SK-N-SH (cell line): ENCODE measurements around the gene CSNK2B. TPM values are rescaled to one million over a fixed set of nuclear protein-coding genes. Genes with fewer than 3 reads are reported as not detected.

Source experiments
- CTCF ChIA-PET: fragments of 300-600, 350-600 bp; formaldehyde crosslinking; extraction: SDS; loops from one replicate; lab custom pipeline; 2021; lab: Yijun Ruan, JAX
- POLR2A ChIA-PET: fragments of 350-600 bp; sonication (Branson Sonifier 250); formaldehyde crosslinking; extraction: SDS; loops from one replicate; lab custom pipeline; 2020; ENCODE audit warnings: antibody characterized with exemption, inconsistent platforms; lab: Yijun Ruan, JAX
- DNase-seq: peaks from one replicate; pipeline ENCODE4 v3.0.0; 2012
- H2AFZ ChIP-seq: fragments of 200-600 bp; sonication (generic); 2 replicates; pipeline ENCODE4 v1.8.1; 2016; ENCODE audit warnings: antibody characterized with exemption, mild to moderate bottlenecking, low read depth
- H3F3A ChIP-seq: fragments of 200-600 bp; sonication (generic); replicated peaks from 2 replicates; pipeline ENCODE3; 2016; ENCODE audit warnings: antibody characterized with exemption, mild to moderate bottlenecking; ENCODE audit not compliant: insufficient read depth
- H3K27ac ChIP-seq, 2 experiments: fragments of 200-500 bp in 1 of 2; fragments of 200-600 bp in 1 of 2; sonication (Bioruptor generic) in 1 of 2; sonication (generic), shearing (Covaris generic) in 1 of 2; 2 replicates each; pipeline versions ENCODE4 v1.5.1 to v1.6.1; 2014 to 2016; ENCODE audit warnings: low read depth in 2 of 2, inconsistent platforms in 1 of 2, low read length in 1 of 2, mild to moderate bottlenecking in 1 of 2, mixed read lengths in 1 of 2
- H3K27me3 ChIP-seq: fragments of 200-600 bp; sonication (generic), shearing (Covaris generic); 2 replicates; pipeline ENCODE4 v1.6.1; 2016; ENCODE audit warnings: mixed run types; ENCODE audit not compliant: insufficient read depth
- H3K36me3 ChIP-seq, 2 experiments: fragments of 200-500 bp in 1 of 2; fragments of 200-600 bp in 1 of 2; sonication (Bioruptor generic) in 1 of 2; sonication (generic) in 1 of 2; replicated peaks in 1 of 2; 2 replicates each; pipeline versions ENCODE3 to v1.5.1; 2014 to 2016; ENCODE audit warnings: low read length in 1 of 2, mild to moderate bottlenecking in 1 of 2; ENCODE audit not compliant: insufficient read depth in 2 of 2, control insufficient read depth in 1 of 2
- H3K4me1 ChIP-seq, 2 experiments: fragments of 200-500 bp in 1 of 2; fragments of 200-600 bp in 1 of 2; sonication (Bioruptor generic) in 1 of 2; sonication (generic), shearing (Covaris generic) in 1 of 2; 2 replicates each; pipeline versions ENCODE4 v1.5.1 to v1.6.1; 2014 to 2016; ENCODE audit warnings: low read depth in 1 of 2, low read length in 1 of 2, mixed run types in 1 of 2; ENCODE audit not compliant: insufficient read depth in 2 of 2, control insufficient read depth in 1 of 2
- H3K4me2 ChIP-seq: fragments of 200-600 bp; sonication (generic), shearing (Covaris generic); 2 replicates; pipeline ENCODE4 v1.6.1; 2017; ENCODE audit warnings: mixed run types
- H3K4me3 ChIP-seq, 2 experiments: fragments of 200-500 bp in 1 of 2; fragments of 200-600 bp in 1 of 2; sonication (Bioruptor generic) in 1 of 2; sonication (generic), shearing (Covaris generic) in 1 of 2; 2 replicates each; pipeline versions ENCODE4 v1.5.1 to v1.8.1; 2014 to 2016; ENCODE audit warnings: low read depth in 2 of 2, inconsistent platforms in 1 of 2, low read length in 1 of 2, mild to moderate bottlenecking in 1 of 2, mixed read lengths in 1 of 2, moderate library complexity in 1 of 2
- H3K79me2 ChIP-seq: fragments of 200-600 bp; sonication (generic); 2 replicates; pipeline ENCODE4 v1.8.1; 2017; ENCODE audit warnings: mild to moderate bottlenecking; ENCODE audit not compliant: insufficient read depth
- H3K9ac ChIP-seq: fragments of 200-600 bp; sonication (generic); 2 replicates; pipeline ENCODE4 v1.6.1; 2017; ENCODE audit warnings: mixed run types
- H3K9me2 ChIP-seq: fragments of 200-600 bp; sonication (generic); 2 replicates; pipeline ENCODE4 v1.6.1; 2017; ENCODE audit warnings: mixed run types
- H3K9me3 ChIP-seq: fragments of 200-600 bp; sonication (generic); 2 replicates; pipeline ENCODE4 v1.6.1; 2017; ENCODE audit warnings: mixed run types, mild to moderate bottlenecking, moderate library complexity
- H4K20me1 ChIP-seq: fragments of 200-600 bp; sonication (generic); 2 replicates; pipeline ENCODE4 v1.6.1; 2017; ENCODE audit warnings: mild to moderate bottlenecking, mixed run types; ENCODE audit not compliant: insufficient read depth
- CHD2 ChIP-seq: fragments of 150-350 bp; IDR thresholded peaks from 2 replicates; pipeline ENCODE4 v1.6.1; 2018; ENCODE audit warnings: low read length; ENCODE audit not compliant: partially characterized antibody
- ELF1 ChIP-seq: IDR thresholded peaks from 2 replicates; pipeline ENCODE4 v1.4.0; 2012
- EP300 ChIP-seq, 2 experiments: IDR thresholded peaks; 2 replicates each; pipeline versions ENCODE4 v1.4.0 to v1.6.1; 2012; ENCODE audit warnings: borderline replicate concordance in 1 of 2, low read depth in 1 of 2, low read length in 1 of 2
- FOSL2 ChIP-seq: IDR thresholded peaks from 2 replicates; pipeline ENCODE4 v1.4.0; 2012; ENCODE audit warnings: low read depth, mild to moderate bottlenecking, moderate library complexity, borderline replicate concordance
- MEF2A ChIP-seq: IDR thresholded peaks from 2 replicates; pipeline ENCODE4 v1.4.0; 2012; ENCODE audit warnings: low read depth, borderline replicate concordance
- NFIC ChIP-seq: IDR thresholded peaks from 2 replicates; pipeline ENCODE4 v1.4.0; 2012; ENCODE audit warnings: borderline replicate concordance
- NRF1 ChIP-seq: IDR thresholded peaks from 2 replicates; pipeline ENCODE4 v1.6.1; 2012; ENCODE audit warnings: low read depth, mild to moderate bottlenecking, low read length
- RAD21 ChIP-seq: IDR thresholded peaks from 2 replicates; pipeline ENCODE4 v1.6.1; 2012; ENCODE audit warnings: mild to moderate bottlenecking, low read length
- SIN3A ChIP-seq: IDR thresholded peaks from 2 replicates; pipeline ENCODE4 v1.6.1; 2012; ENCODE audit warnings: low read depth, mild to moderate bottlenecking, low read length, moderate library complexity, borderline replicate concordance
- TEAD4 ChIP-seq: IDR thresholded peaks from 2 replicates; pipeline ENCODE4 v1.4.0; 2012; ENCODE audit warnings: mild to moderate bottlenecking, borderline replicate concordance; ENCODE audit not compliant: insufficient read depth
- WGBS: methylation state at CpG from one replicate; pipeline ENCODE4 v1.1.6; 2017; ENCODE audit warnings: low lambda C conversion rate; 5-methylcytosine and 5-hydroxymethylcytosine counted together
- polyA plus RNA-seq, 3 experiments: library from polyadenylated mRNA; depleted of rRNA; stranded (reverse); fragments of >200 nt; gene quantifications; 2 replicates each; pipeline ENCODE4 v1.2.3, GENCODE V29; 2012
- TF ChIP-seq, protein P1 (sequence below): IDR thresholded peaks from 2 replicates; pipeline ENCODE4; 2012
- TF ChIP-seq, protein P2 (sequence below): IDR thresholded peaks from 2 replicates; pipeline ENCODE4 v1.4.0; 2012; ENCODE audit warnings: low read depth, borderline replicate concordance

CSNK2B gene
- polyA plus RNA-seq, 1 of the 3 experiments (the other 2 are of a cell fraction) = 101 TPM

DNA sequence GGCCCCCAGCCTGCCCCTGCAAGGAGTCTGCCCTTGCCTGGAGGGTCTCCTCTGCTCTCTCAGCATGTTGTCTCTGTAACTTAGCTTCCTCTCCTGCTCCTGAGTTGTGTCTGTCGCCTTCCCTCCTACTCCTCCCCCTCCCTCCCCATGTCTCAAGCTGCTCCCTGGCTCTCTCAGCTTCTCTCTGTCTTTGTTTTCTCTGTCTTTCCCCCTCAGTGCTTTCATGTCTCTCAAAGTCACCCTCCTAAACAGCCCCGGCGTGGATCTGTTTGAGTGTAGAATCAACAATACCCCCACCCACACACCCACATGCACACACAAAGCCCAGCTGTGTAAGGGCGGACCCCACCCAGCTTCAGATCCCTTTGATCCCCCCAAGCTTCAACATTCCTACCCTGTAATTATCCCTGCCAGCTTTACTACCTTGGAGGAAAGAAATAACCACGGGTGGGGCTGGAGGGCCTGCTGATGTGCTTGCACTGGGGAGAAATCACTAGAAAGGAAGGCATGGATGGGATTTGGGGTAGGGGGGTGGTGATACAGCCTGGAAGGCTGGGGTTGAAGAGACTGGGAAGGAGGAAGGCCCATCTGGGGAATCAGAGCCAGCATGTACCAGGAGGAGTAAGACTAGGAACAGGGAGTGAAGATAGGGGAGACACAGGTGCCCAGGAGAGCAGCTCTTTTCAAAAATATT lies 48.3 kb downstream of the CSNK2B start:
- 64% methylated on average over 5 of the region's 5 CpGs for WGBS
- Histone ChIP-seq H3K9me2 (no peaks in the 10 kb centered on the region), H3K9ac (no peak overlapping the region), H3K4me1 (no peaks in the 10 kb centered on the region), H3K4me3 (no peak overlapping the region), H3F3A (peaks cover 3% of the 10 kb centered on the region), H2AFZ (no peak overlapping the region), H3K27me3 (no peaks in the 10 kb centered on the region), H4K20me1 (no peaks in the 10 kb centered on the region), H3K27ac (no peak overlapping the region), H3K4me2 (no peak overlapping the region), H3K9me3 (no peaks in the 10 kb centered on the region), H3K79me2 (no peaks in the 10 kb centered on the region), H3K36me3 (no peaks in the 10 kb centered on the region)
- CTCF ChIA-PET = interaction anchor here (1.1 to 1.5 kb wide), 4 partner anchors 10 to 77 kb away, joined by 3 to 4 read pairs (median 3); no protein-coding TSS in a partner anchor
- no peak for DNase-seq
- POLR2A ChIA-PET = no interaction called here
- TF ChIP-seq TEAD4 (no peak), SIN3A (no peak), MEF2A (no peak), FOSL2 (no peak), NRF1 (no peak), RAD21 (no peak), ELF1 (no peak)
- TF ChIP-seq, protein P1, sequence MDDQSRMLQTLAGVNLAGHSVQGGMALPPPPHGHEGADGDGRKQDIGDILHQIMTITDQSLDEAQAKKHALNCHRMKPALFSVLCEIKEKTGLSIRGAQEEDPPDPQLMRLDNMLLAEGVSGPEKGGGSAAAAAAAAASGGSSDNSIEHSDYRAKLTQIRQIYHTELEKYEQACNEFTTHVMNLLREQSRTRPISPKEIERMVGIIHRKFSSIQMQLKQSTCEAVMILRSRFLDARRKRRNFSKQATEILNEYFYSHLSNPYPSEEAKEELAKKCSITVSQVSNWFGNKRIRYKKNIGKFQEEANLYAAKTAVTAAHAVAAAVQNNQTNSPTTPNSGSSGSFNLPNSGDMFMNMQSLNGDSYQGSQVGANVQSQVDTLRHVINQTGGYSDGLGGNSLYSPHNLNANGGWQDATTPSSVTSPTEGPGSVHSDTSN = no peak
- TF ChIP-seq, protein P2, sequence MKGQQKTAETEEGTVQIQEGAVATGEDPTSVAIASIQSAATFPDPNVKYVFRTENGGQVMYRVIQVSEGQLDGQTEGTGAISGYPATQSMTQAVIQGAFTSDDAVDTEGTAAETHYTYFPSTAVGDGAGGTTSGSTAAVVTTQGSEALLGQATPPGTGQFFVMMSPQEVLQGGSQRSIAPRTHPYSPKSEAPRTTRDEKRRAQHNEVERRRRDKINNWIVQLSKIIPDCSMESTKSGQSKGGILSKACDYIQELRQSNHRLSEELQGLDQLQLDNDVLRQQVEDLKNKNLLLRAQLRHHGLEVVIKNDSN = no peak

DNA sequence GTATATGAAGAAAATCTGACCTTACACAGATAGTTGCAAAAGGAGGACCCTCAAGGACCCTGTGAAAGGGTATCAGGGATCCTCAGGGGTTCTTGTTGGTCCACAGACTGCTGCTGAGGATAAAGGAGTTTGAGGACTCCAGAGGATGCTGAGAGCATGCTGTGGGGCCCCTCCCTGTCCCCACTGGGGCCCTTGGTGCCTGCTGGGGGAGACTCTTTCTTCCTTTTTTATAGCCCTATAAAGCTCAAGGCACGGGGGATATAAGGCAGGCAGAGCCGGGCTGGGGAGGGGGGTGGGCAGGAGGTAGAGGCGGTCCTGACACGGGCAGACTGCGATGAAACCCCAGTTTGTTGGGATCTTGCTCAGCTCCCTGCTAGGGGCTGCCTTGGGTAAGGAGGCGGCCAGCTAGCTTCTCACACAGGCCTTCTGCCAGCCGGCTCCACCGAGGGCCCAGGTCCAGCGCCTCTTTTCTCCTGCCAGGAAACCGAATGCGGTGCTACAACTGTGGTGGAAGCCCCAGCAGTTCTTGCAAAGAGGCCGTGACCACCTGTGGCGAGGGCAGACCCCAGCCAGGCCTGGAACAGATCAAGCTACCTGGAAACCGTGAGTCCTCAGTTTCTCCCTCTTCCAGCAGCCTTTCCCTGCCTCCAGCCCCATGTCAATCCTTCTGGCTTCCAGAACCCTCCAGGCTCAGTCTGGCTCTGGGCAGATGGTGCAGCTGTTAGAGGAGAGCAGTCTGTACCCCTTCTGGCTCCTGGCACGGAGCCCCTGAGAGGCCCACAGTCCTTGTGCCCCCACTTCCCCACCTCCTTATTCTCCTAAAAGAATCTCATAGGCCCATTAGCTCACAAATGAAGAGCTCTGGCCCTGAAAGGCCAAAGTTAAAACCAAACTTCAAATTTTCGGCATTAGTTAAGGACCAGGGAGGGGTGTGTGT lies 49.4 kb downstream of the CSNK2B start, which contains the start of gene LY6G6D:
LY6G6D (plus strand) TSS at position 327 of the 937 bp plus-strand sequence; CDS start at position 335, 8 bp downstream.
- Histone ChIP-seq H2AFZ (no peak within 1 kb of the TSS), H4K20me1 (no peaks in the 10 kb centered on the region), H3K79me2 (no peaks in the 10 kb centered on the region), H3K9ac (no peak within 1 kb of the TSS), H3K36me3 (no peaks in the 10 kb centered on the region), H3K9me3 (no peaks in the 10 kb centered on the region)
- no peak for DNase-seq
- CTCF ChIA-PET = interaction anchor here (1.1 to 1.5 kb wide), 3 partner anchors 9 to 14 kb away, joined by 3 to 4 read pairs (median 3); no protein-coding TSS in a partner anchor
- TF ChIP-seq ELF1 = no peak
- TF ChIP-seq EP300 (IDR thresholded peaks at IDR 0.05; ENCODE audit: borderline replicate concordance in 1 of 2, low read depth in 1 of 2, low read length in 1 of 2) = no peak
- no peak for TF ChIP-seq NFIC
- no peak for TF ChIP-seq CHD2
- TF ChIP-seq, all 33 proteins: peak for 0
- H3K27ac ChIP-seq = no peak within 1 kb of the TSS
- no peak within 1 kb of the TSS for H3K4me2 ChIP-seq
- no peaks in the 10 kb centered on the region for H3K9me2 ChIP-seq
- POLR2A ChIA-PET = interaction anchor here (1.0 kb wide), 1 partner anchor 14 kb away, joined by 3 read pairs; the partner anchor contains the start of gene DDAH2
- no peak within 1 kb of the TSS for H3K4me3 ChIP-seq
- WGBS = 83% methylated on average over 3 of the region's 16 CpGs
- peaks cover 3% of the 10 kb centered on the region for H3F3A ChIP-seq
- no peaks in the 10 kb centered on the region for H3K4me1 ChIP-seq
- H3K27me3 ChIP-seq = no peaks in the 10 kb centered on the region
